ENCODE results near the gene C10orf71.

Gene C10orf71

GRCh38 chr10:49276596-49276995, 22.4 kb upstream of the C10orf71 start:
- TF ChIP-seq TCF12 (IDR thresholded peaks at IDR 0.05; ENCODE audit: low read depth) (no peak), TEAD4 (IDR thresholded peaks at IDR 0.05) (no peak), YY1 (IDR thresholded peaks at IDR 0.05; ENCODE audit: low read depth) (no peak), EP300 (IDR thresholded peaks at IDR 0.05; ENCODE audit: borderline replicate concordance) (no peak), CEBPB (IDR thresholded peaks at IDR 0.05) (no peak), ZBTB7A (IDR thresholded peaks at IDR 0.05; ENCODE audit: low read depth) (no peak), RAD21 (IDR thresholded peaks at IDR 0.05; ENCODE audit: low read depth) (no peak), EGR1 (IDR thresholded peaks at IDR 0.05) (no peak), CREB1 (IDR thresholded peaks at IDR 0.05; ENCODE audit: low read depth) (no peak), NFIC (IDR thresholded peaks at IDR 0.05) (no peak), FOXM1 (IDR thresholded peaks at IDR 0.05; ENCODE audit: borderline replicate concordance, low read depth) (no peak), TAF1 (IDR thresholded peaks at IDR 0.05; ENCODE audit: low read depth) (no peak), REST (IDR thresholded peaks at IDR 0.05; ENCODE audit: low read depth) (no peak)
- TF ChIP-seq, protein P1, sequence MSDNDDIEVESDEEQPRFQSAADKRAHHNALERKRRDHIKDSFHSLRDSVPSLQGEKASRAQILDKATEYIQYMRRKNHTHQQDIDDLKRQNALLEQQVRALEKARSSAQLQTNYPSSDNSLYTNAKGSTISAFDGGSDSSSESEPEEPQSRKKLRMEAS (IDR thresholded peaks at IDR 0.05), result no peak
- TF ChIP-seq, protein P2, sequence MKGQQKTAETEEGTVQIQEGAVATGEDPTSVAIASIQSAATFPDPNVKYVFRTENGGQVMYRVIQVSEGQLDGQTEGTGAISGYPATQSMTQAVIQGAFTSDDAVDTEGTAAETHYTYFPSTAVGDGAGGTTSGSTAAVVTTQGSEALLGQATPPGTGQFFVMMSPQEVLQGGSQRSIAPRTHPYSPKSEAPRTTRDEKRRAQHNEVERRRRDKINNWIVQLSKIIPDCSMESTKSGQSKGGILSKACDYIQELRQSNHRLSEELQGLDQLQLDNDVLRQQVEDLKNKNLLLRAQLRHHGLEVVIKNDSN (IDR thresholded peaks at IDR 0.05), result no peak

- TF ChIP-seq, protein P2 (IDR thresholded peaks at IDR 0.05), result no peak
- TF ChIP-seq EGR1 (IDR thresholded peaks at IDR 0.05) (no peak), CREB1 (IDR thresholded peaks at IDR 0.05; ENCODE audit: low read depth) (no peak), REST (IDR thresholded peaks at IDR 0.05; ENCODE audit: low read depth) (no peak), ZBTB7A (IDR thresholded peaks at IDR 0.05; ENCODE audit: low read depth) (no peak), RAD21 (IDR thresholded peaks at IDR 0.05; ENCODE audit: low read depth) (no peak), FOXM1 (IDR thresholded peaks at IDR 0.05; ENCODE audit: borderline replicate concordance, low read depth) (no peak), EP300 (IDR thresholded peaks at IDR 0.05; ENCODE audit: borderline replicate concordance) (no peak), CEBPB (IDR thresholded peaks at IDR 0.05) (no peak), YY1 (IDR thresholded peaks at IDR 0.05; ENCODE audit: low read depth) (no peak), TCF12 (IDR thresholded peaks at IDR 0.05; ENCODE audit: low read depth) (no peak), TEAD4 (IDR thresholded peaks at IDR 0.05) (no peak), TAF1 (IDR thresholded peaks at IDR 0.05; ENCODE audit: low read depth) (no peak), NFIC (IDR thresholded peaks at IDR 0.05) (no peak)
- TF ChIP-seq, protein P1 (IDR thresholded peaks at IDR 0.05), result no peak
Measured at GRCh38 chr10:49277973-49278372, 21.0 kb upstream of the C10orf71 start.

- TF ChIP-seq REST (IDR thresholded peaks at IDR 0.05; ENCODE audit: low read depth), result no peak
- TF ChIP-seq, protein P2 (IDR thresholded peaks at IDR 0.05), result no peak
- TF ChIP-seq TCF12 (IDR thresholded peaks at IDR 0.05; ENCODE audit: low read depth), result no peak
- no peak for TF ChIP-seq TEAD4 (IDR thresholded peaks at IDR 0.05)
- no peak for TF ChIP-seq RAD21 (IDR thresholded peaks at IDR 0.05; ENCODE audit: low read depth)
- TF ChIP-seq NFIC (IDR thresholded peaks at IDR 0.05), result no peak
- no peak for TF ChIP-seq YY1 (IDR thresholded peaks at IDR 0.05; ENCODE audit: low read depth)
- no peak for TF ChIP-seq FOXM1 (IDR thresholded peaks at IDR 0.05; ENCODE audit: borderline replicate concordance, low read depth)
- no peak for TF ChIP-seq TAF1 (IDR thresholded peaks at IDR 0.05; ENCODE audit: low read depth)
- no peak for TF ChIP-seq CEBPB (IDR thresholded peaks at IDR 0.05)
Measured at GRCh38 chr10:49278497-49278981, 20.4 kb upstream of the C10orf71 start.
